ENCODE results near the gene SREK1IP1. TPM values are rescaled to one million over a fixed set of nuclear protein-coding genes. Genes with fewer than 3 reads are reported as not detected.

The SREK1IP1 gene
- total and polyA plus RNA-seq, 8 donors: 2.3 to 43.2 (median 22.6) TPM

- 76 to 82% (median 78%) methylated on average over 3 of the region's 3 CpGs for WGBS, 5 donors
- no peak overlapping the region for H3K4me3 ChIP-seq
- H3K4me1 ChIP-seq: peaks cover 9 to 15% (median 11%) of the 10 kb centered on the region in 4 donors
- peaks cover 0 to 52% (median 16%) of the 10 kb centered on the region in 3 donors for H3K27me3 ChIP-seq
- no peak for DNase-seq
- TF ChIP-seq CTCF (IDR thresholded peaks at IDR 0.05): no peak
- TF ChIP-seq EP300 (IDR thresholded peaks at IDR 0.05): no peak
- no peak for TF ChIP-seq POLR2AphosphoS5 (IDR thresholded peaks at IDR 0.05)
- TF ChIP-seq POLR2A (IDR thresholded peaks at IDR 0.05): no peak
- no peak overlapping the region for H3K27ac ChIP-seq
- intact Hi-C loops (cut with DNase I; ENCODE audit: low total_unique reads): no loop called here
- no peaks in the 10 kb centered on the region for H3K9me3 ChIP-seq
- no peaks in the 10 kb centered on the region for H3K36me3 ChIP-seq
Observed at GRCh38 chr5:64688391-64688790, 80.1 kb downstream of the SREK1IP1 start.

GRCh38 chr5:64685866-64686265, 82.6 kb downstream of the SREK1IP1 start:
- H3K27me3 ChIP-seq: peaks cover 0 to 29% (median 12%) of the 10 kb centered on the region in 3 donors
- H3K4me3 ChIP-seq: no peak overlapping the region
- H3K36me3 ChIP-seq: no peaks in the 10 kb centered on the region
- no peaks in the 10 kb centered on the region for H3K9me3 ChIP-seq
- TF ChIP-seq CTCF (IDR thresholded peaks at IDR 0.05): no peak
- no peak for TF ChIP-seq POLR2AphosphoS5 (IDR thresholded peaks at IDR 0.05)
- no peak for TF ChIP-seq EP300 (IDR thresholded peaks at IDR 0.05)
- no peak for TF ChIP-seq POLR2A (IDR thresholded peaks at IDR 0.05)
- no peak overlapping the region for H3K27ac ChIP-seq
- H3K4me1 ChIP-seq: peaks cover 8 to 12% (median 9%) of the 10 kb centered on the region in 4 donors
- 49 to 65% (median 56%) methylated on average over 5 of the region's 5 CpGs for WGBS, 5 donors
- no peak for DNase-seq
- intact Hi-C loops (cut with DNase I; ENCODE audit: low total_unique reads): no loop called here

- Histone ChIP-seq H3K36me3 (no peaks in the 10 kb centered on the region), H3K4me3 (no peak overlapping the region), H3K4me1 (no peaks in the 10 kb centered on the region), H3K27ac (no peak overlapping the region), H3K9me3 (no peaks in the 10 kb centered on the region), H3K27me3 (peaks cover 0 to under 1% (median 0%) of the 10 kb centered on the region in 3 donors)
- WGBS, 5 donors: 90 to 96% (median 95%) methylated on average over 7 of the region's 7 CpGs
- no peak for DNase-seq
- intact Hi-C loops (cut with DNase I; ENCODE audit: low total_unique reads): no loop called here
- TF ChIP-seq POLR2A (IDR thresholded peaks at IDR 0.05): no peak
- no peak for TF ChIP-seq EP300 (IDR thresholded peaks at IDR 0.05)
- no peak for TF ChIP-seq CTCF (IDR thresholded peaks at IDR 0.05)
- no peak for TF ChIP-seq POLR2AphosphoS5 (IDR thresholded peaks at IDR 0.05)
Observed at GRCh38 chr5:64682608-64683007, 85.9 kb downstream of the SREK1IP1 start.

- intact Hi-C loops (cut with DNase I; ENCODE audit: low total_unique reads): no loop called here
- H3K9me3 ChIP-seq: no peaks in the 10 kb centered on the region
- DNase-seq: no peak
- no peaks in the 10 kb centered on the region for H3K27me3 ChIP-seq
- 77 to 88% (median 81%) methylated on average over 4 of the region's 4 CpGs for WGBS, 5 donors
- H3K36me3 ChIP-seq: no peaks in the 10 kb centered on the region
- no peak for TF ChIP-seq POLR2A (IDR thresholded peaks at IDR 0.05)
- TF ChIP-seq POLR2AphosphoS5 (IDR thresholded peaks at IDR 0.05): no peak
- TF ChIP-seq CTCF (IDR thresholded peaks at IDR 0.05): no peak
- no peak for TF ChIP-seq EP300 (IDR thresholded peaks at IDR 0.05)
- no peaks in the 10 kb centered on the region for H3K4me1 ChIP-seq
- no peak overlapping the region for H3K4me3 ChIP-seq
- no peak overlapping the region for H3K27ac ChIP-seq
Observed at GRCh38 chr5:64680289-64680688, 88.2 kb downstream of the SREK1IP1 start.

Measured in stomach (tissue), 9 donors.